ENCODE measurements around the gene BCAP31. TPM values are rescaled to one million over a fixed set of nuclear protein-coding genes. Genes with fewer than 3 reads are reported as not detected.
"Not testable (repeated sequence)": the region's sequence is repeated elsewhere in the genome, so short reads cannot be mapped to it uniquely, and the experiment has no call there.

The BCAP31 gene
- total RNA-seq, 4 donors from 2014 or later = 99.0 to 126 (median 114) TPM

DNA sequence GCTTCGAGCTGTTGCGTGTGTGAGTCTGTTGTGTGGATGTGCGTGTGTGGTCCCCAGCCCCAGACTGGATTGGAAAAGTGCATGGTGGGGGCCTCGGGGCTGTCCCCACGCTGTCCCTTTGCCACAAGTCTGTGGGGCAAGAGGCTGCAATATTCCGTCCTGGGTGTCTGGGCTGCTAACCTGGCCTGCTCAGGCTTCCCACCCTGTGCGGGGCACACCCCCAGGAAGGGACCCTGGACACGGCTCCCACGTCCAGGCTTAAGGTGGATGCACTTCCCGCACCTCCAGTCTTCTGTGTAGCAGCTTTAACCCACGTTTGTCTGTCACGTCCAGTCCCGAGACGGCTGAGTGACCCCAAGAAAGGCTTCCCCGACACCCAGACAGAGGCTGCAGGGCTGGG is 28.1 kb downstream of the BCAP31 start:
- WGBS, 2 donors = 76 to 83% methylated on average over 5 to 15 of the region's 15 CpGs
- Histone ChIP-seq H3K4me3 (no peak overlapping the region), H3K27ac (no peak overlapping the region), H3K36me3 (peaks cover 0 to 35% (median 0%) of the 10 kb centered on the region in 3 donors), H3K9me3 (no peaks in the 10 kb centered on the region), H3K4me1 (no peaks in the 10 kb centered on the region), H3K27me3 (no peaks in the 10 kb centered on the region)
- TF ChIP-seq, protein P1, sequence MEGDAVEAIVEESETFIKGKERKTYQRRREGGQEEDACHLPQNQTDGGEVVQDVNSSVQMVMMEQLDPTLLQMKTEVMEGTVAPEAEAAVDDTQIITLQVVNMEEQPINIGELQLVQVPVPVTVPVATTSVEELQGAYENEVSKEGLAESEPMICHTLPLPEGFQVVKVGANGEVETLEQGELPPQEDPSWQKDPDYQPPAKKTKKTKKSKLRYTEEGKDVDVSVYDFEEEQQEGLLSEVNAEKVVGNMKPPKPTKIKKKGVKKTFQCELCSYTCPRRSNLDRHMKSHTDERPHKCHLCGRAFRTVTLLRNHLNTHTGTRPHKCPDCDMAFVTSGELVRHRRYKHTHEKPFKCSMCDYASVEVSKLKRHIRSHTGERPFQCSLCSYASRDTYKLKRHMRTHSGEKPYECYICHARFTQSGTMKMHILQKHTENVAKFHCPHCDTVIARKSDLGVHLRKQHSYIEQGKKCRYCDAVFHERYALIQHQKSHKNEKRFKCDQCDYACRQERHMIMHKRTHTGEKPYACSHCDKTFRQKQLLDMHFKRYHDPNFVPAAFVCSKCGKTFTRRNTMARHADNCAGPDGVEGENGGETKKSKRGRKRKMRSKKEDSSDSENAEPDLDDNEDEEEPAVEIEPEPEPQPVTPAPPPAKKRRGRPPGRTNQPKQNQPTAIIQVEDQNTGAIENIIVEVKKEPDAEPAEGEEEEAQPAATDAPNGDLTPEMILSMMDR (IDR thresholded peaks at IDR 0.05) = no peak
- TF ChIP-seq EP300 (IDR thresholded peaks at IDR 0.05) (no peak), POLR2A (IDR thresholded peaks at IDR 0.05) (no peak)
- no peak for DNase-seq (ENCODE audit: low spot score in 2 of 2)

DNA sequence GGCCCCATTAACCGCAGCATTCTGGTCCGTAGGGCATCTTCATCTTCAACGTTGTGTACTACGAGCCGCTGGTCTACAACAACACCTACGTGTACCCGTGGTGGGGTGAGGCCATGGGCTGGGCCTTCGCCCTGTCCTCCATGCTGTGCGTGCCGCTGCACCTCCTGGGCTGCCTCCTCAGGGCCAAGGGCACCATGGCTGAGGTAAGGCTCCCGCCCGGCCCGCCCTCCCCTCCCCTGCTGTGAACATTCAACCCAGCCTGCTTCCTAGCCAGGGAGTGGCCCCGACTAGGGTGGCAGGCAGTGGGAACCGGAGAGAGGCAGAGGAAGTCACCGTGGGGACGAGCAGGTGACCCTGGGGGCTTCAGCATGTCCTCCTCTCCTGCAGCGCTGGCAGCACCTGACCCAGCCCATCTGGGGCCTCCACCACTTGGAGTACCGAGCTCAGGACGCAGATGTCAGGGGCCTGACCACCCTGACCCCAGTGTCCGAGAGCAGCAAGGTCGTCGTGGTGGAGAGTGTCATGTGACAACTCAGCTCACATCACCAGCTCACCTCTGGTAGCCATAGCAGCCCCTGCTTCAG is 29.4 kb downstream of the BCAP31 start:
- H3K4me1 ChIP-seq = peaks cover 0 to 5% (median 0%) of the 10 kb centered on the region in 4 donors
- TF ChIP-seq EP300 (IDR thresholded peaks at IDR 0.05) = no peak
- TF ChIP-seq, protein P1 (IDR thresholded peaks at IDR 0.05) = no peak
- no peak for TF ChIP-seq POLR2A (IDR thresholded peaks at IDR 0.05)
- H3K36me3 ChIP-seq = peaks cover 0 to 29% (median 0%) of the 10 kb centered on the region in 3 donors
- no peaks in the 10 kb centered on the region for H3K9me3 ChIP-seq
- DNase-seq (ENCODE audit: low spot score in 2 of 2) = no peak
- H3K27me3 ChIP-seq = no peaks in the 10 kb centered on the region
- no peak overlapping the region for H3K27ac ChIP-seq
- 60 to 86% methylated on average over 6 to 20 of the region's 23 CpGs for whole genome bisulfite sequencing, 2 donors
- no peak overlapping the region for H3K4me3 ChIP-seq

- WGBS, 2 donors = 80% methylated on average over 15 of the region's 16 CpGs; no CpG with 5 or more reads in 1 of the 2 donors
- H3K27me3 ChIP-seq; H3K27ac ChIP-seq; H3K4me3 ChIP-seq; H3K4me1 ChIP-seq; DNase-seq (ENCODE audit: low spot score in 2 of 2); H3K9me3 ChIP-seq: not testable (repeated sequence)
- peaks cover 0 to 29% (median 0%) of the 10 kb centered on the region in 3 donors for H3K36me3 ChIP-seq
These were observed 29.9 kb downstream of the BCAP31 start for GRCh38 chrX:153694256-153694655.

DNA sequence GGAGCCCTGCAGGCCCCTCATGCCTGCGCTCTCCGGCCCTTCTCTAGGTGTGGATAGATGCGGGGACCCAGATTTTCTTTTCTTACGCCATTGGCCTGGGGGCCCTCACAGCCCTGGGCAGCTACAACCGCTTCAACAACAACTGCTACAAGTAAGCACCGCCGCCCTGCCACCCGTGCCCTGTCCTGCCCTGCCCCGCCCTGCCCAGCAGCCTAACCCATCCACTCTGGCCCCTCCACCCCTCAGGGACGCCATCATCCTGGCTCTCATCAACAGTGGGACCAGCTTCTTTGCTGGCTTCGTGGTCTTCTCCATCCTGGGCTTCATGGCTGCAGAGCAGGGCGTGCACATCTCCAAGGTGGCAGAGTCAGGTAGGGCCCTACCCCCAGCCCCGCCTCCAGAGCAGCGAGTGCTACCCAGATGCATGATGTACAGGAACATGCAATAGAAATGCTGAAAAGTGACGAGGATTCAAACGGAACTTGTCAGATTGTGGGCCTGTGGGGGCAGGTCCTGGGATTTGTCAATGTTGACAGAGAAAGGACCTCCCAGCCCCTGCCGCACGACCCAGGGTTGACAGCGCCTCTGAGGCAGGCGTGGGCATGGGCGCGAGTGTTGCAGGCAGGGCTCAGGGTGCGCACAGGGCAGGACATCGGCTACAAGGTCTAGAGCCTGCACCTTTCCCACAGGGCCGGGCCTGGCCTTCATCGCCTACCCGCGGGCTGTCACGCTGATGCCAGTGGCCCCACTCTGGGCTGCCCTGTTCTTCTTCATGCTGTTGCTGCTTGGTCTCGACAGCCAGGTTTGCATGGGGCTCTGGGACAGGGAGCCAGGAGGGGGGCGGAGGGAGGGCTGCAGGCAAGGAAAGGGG is 30.7 kb downstream of the BCAP31 start:
- Histone ChIP-seq H3K4me3 (no peak overlapping the region), H3K9me3 (no peaks in the 10 kb centered on the region), H3K4me1 (peaks cover 0 to 8% (median 0%) of the 10 kb centered on the region in 4 donors), H3K36me3 (peaks cover 0 to 29% (median 0%) of the 10 kb centered on the region in 3 donors), H3K27me3 (no peaks in the 10 kb centered on the region), H3K27ac (no peak overlapping the region)
- DNase-seq (ENCODE audit: low spot score in 2 of 2) = no peak
- WGBS, 2 donors = 81 to 89% methylated on average over 13 to 26 of the region's 31 CpGs
- TF ChIP-seq, protein P1 (IDR thresholded peaks at IDR 0.05) = no peak
- TF ChIP-seq POLR2A (IDR thresholded peaks at IDR 0.05) = no peak
- no peak for TF ChIP-seq EP300 (IDR thresholded peaks at IDR 0.05)

DNA sequence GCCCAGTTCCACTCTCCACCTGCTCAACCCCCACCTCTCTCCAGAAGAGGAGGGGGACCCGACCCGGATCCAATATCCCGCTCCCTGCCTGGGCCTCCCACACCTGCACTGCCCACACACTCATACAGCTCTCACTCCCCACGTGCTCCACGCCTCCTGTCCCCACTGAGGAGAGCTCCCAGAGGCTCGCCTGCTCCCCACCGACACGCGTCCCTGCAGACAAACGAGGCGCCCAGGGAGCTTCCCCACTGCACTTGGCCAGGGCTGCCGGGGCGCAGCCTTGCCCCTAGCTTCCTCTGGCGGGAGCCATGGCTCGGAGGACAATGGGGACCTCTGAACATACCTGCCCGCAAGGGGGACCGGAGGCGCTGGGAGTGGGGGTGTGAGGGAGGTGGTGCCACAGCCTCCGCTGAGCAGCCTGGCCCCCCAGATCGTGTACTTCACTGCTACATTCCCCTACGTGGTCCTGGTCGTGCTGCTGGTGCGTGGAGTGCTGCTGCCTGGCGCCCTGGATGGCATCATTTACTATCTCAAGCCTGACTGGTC is 31.5 kb downstream of the BCAP31 start:
- 80% methylated on average over 3 to 20 of the region's 24 CpGs for WGBS, 2 donors
- Histone ChIP-seq H3K27me3 (no peaks in the 10 kb centered on the region), H3K9me3 (no peaks in the 10 kb centered on the region), H3K4me1 (peaks cover 0 to 8% (median 0%) of the 10 kb centered on the region in 4 donors), H3K36me3 (peaks cover 0 to 29% (median 0%) of the 10 kb centered on the region in 3 donors), H3K4me3 (no peak overlapping the region), H3K27ac (no peak overlapping the region)
- no peak for TF ChIP-seq EP300 (IDR thresholded peaks at IDR 0.05)
- TF ChIP-seq, protein P1 (IDR thresholded peaks at IDR 0.05) = no peak
- TF ChIP-seq POLR2A (IDR thresholded peaks at IDR 0.05) = no peak
- DNase-seq (ENCODE audit: low spot score in 2 of 2) = no peak

All from tibial nerve (tissue), 4 donors.